Mucosa of gallbladder (tissue), 1 donor: ENCODE results near the gene PGGHG. TPM values are rescaled to one million over a fixed set of nuclear protein-coding genes. Genes with fewer than 3 reads are reported as not detected.

ENCODE experiments used
- total RNA-seq: library from RNA; stranded (reverse); gene quantifications from one replicate; pipeline ENCODE4 v1.2.1, GENCODE V29; 2021
- donor health status: DM: no; HTN: no; CAD: no.

PGGHG gene
- total RNA-seq, 1 donor from 2014 or later, result 42.8 TPM

Other genes with a start within 250 kb of the PGGHG start
- gene SCGB1C1, start 96.0 kb upstream of the PGGHG start, total RNA-seq, result not detected
- 60.5 TPM for gene BET1L, start 81.7 kb upstream of the PGGHG start, total RNA-seq
- gene RIC8A, start 81.4 kb upstream of the PGGHG start, total RNA-seq, result 109 TPM
- 19.0 TPM for gene SIRT3, start 52.8 kb upstream of the PGGHG start, total RNA-seq
- 78.5 TPM for gene PSMD13, start 52.1 kb upstream of the PGGHG start, total RNA-seq
- gene NLRP6, start 10.7 kb upstream of the PGGHG start, total RNA-seq, result 0.69 TPM
- gene IFITM5, start 10.4 kb downstream of the PGGHG start, total RNA-seq, result not detected
- gene IFITM2, start 18.7 kb downstream of the PGGHG start, total RNA-seq, result 129 TPM
- 55.4 TPM for gene IFITM1, start 24.9 kb downstream of the PGGHG start, total RNA-seq
- 246 TPM for gene IFITM3, start 31.7 kb downstream of the PGGHG start, total RNA-seq
- 3.4 TPM for gene B4GALNT4, start 80.4 kb downstream of the PGGHG start, total RNA-seq
- 70.8 TPM for gene PKP3, start 105.1 kb downstream of the PGGHG start, total RNA-seq
- 152 TPM for gene SIGIRR, start 125.9 kb downstream of the PGGHG start, total RNA-seq
- 49.3 TPM for gene ANO9, start 152.9 kb downstream of the PGGHG start, total RNA-seq
- 36.6 TPM for gene PTDSS2, start 161.2 kb downstream of the PGGHG start, total RNA-seq
- 156 TPM for gene RNH1, start 218.1 kb downstream of the PGGHG start, total RNA-seq
- gene HRAS, start 246.4 kb downstream of the PGGHG start, total RNA-seq, result 51.1 TPM
- gene LRRC56, start 248.4 kb downstream of the PGGHG start, total RNA-seq, result 9.4 TPM